Liver (tissue), 9 donors: Measurements from ENCODE around the gene MTPN. TPM values are rescaled to one million over a fixed set of nuclear protein-coding genes. Genes with fewer than 3 reads are reported as not detected.

Source experiments
- DNase-seq: peaks from one replicate; pipeline ENCODE4 v3.0.0-alpha.2; 2017; ENCODE audit warnings: low spot score
- H3K27ac ChIP-seq, 2 donors: one replicate each; pipeline ENCODE4 v1.7.0; 2013; ENCODE audit warnings: inconsistent platforms in 2 of 2, low read length in 2 of 2, control low read depth in 1 of 2, low read depth in 1 of 2, mild to moderate bottlenecking in 1 of 2
- H3K27me3 ChIP-seq, 4 donors: one replicate each; pipeline versions ENCODE4 v1.6.1 to v1.7.0; 2013; ENCODE audit warnings: low read length in 3 of 4, inconsistent platforms in 1 of 4, mild to moderate bottlenecking in 1 of 4, moderate library complexity in 1 of 4; ENCODE audit not compliant: control insufficient read depth in 4 of 4, insufficient read depth in 4 of 4
- H3K36me3 ChIP-seq, 4 donors: one replicate each; pipeline versions ENCODE4 v1.6.1 to v1.7.0; 2013; ENCODE audit warnings: low read length in 3 of 4, mild to moderate bottlenecking in 3 of 4, low read depth in 1 of 4, moderate library complexity in 1 of 4; ENCODE audit not compliant: control insufficient read depth in 4 of 4, insufficient read depth in 3 of 4
- H3K4me1 ChIP-seq, 4 donors: one replicate each; pipeline versions ENCODE4 v1.6.1 to v1.7.0; 2013; ENCODE audit warnings: low read length in 3 of 4, mild to moderate bottlenecking in 3 of 4, moderate library complexity in 1 of 4; ENCODE audit not compliant: control insufficient read depth in 4 of 4, insufficient read depth in 4 of 4
- H3K4me3 ChIP-seq, 3 donors: one replicate each; pipeline versions ENCODE4 v1.6.1 to v1.7.0; 2013; ENCODE audit warnings: low read length in 3 of 3, control low read depth in 1 of 3, low read depth in 1 of 3, mild to moderate bottlenecking in 1 of 3
- H3K9ac ChIP-seq, 2 donors: one replicate each; pipeline ENCODE4 v1.7.0; 2013; ENCODE audit warnings: low read length in 2 of 2, mild to moderate bottlenecking in 2 of 2, moderate library complexity in 2 of 2, control low read depth in 1 of 2, low read depth in 1 of 2
- H3K9me3 ChIP-seq, 4 donors: one replicate each; pipeline versions ENCODE4 v1.6.1 to v1.7.0; 2013; ENCODE audit warnings: low read length in 3 of 4; ENCODE audit not compliant: control insufficient read depth in 4 of 4
- EGR1 ChIP-seq, 2 donors: IDR thresholded peaks; 2 replicates each; pipeline ENCODE4 v1.6.1; 2016 to 2018; ENCODE audit warnings: antibody characterized with exemption in 2 of 2, low read depth in 2 of 2
- FOXA1 ChIP-seq: IDR thresholded peaks from 2 replicates; pipeline ENCODE4 v1.6.1; 2016; ENCODE audit warnings: antibody characterized with exemption
- FOXA2 ChIP-seq: IDR thresholded peaks from 2 replicates; pipeline ENCODE4 v1.6.1; 2016; ENCODE audit warnings: antibody characterized with exemption
- GABPA ChIP-seq, 2 donors: IDR thresholded peaks in 1 of 2; conservative IDR thresholded peaks in 1 of 2; 2 replicates each; pipeline ENCODE4 v1.6.1; 2016; ENCODE audit warnings: antibody characterized with exemption in 2 of 2, mild to moderate bottlenecking in 1 of 2, moderate library complexity in 1 of 2
- HNF4A ChIP-seq, 2 donors: conservative IDR thresholded peaks; 2 replicates each; pipeline ENCODE4 v1.6.1; 2016; ENCODE audit warnings: antibody characterized with exemption in 2 of 2, mild to moderate bottlenecking in 2 of 2
- HNF4G ChIP-seq: IDR thresholded peaks from 2 replicates; pipeline ENCODE4 v1.6.1; 2016; ENCODE audit warnings: antibody characterized with exemption
- JUND ChIP-seq, 2 donors: IDR thresholded peaks; 2 replicates each; pipeline ENCODE4 v1.6.1; 2016; ENCODE audit warnings: antibody characterized with exemption in 2 of 2
- NR2F2 ChIP-seq: IDR thresholded peaks from 2 replicates; pipeline ENCODE4 v1.6.1; 2016; ENCODE audit warnings: antibody characterized with exemption
- RAD21 ChIP-seq, 2 donors: IDR thresholded peaks; 2 replicates each; pipeline ENCODE4 v1.6.1; 2016; ENCODE audit warnings: antibody characterized with exemption in 2 of 2, mild to moderate bottlenecking in 2 of 2
- RXRA ChIP-seq, 2 donors: IDR thresholded peaks; 2 replicates each; pipeline ENCODE4 v1.6.1; 2017 to 2018; ENCODE audit warnings: antibody characterized with exemption in 2 of 2, mild to moderate bottlenecking in 1 of 2
- SP1 ChIP-seq: IDR thresholded peaks from 2 replicates; pipeline ENCODE4 v1.6.1; 2018; ENCODE audit warnings: antibody characterized with exemption, mild to moderate bottlenecking
- TAF1 ChIP-seq: conservative IDR thresholded peaks from 2 replicates; pipeline ENCODE4 v1.6.1; 2016; ENCODE audit warnings: antibody characterized with exemption, mild to moderate bottlenecking
- YY1 ChIP-seq: IDR thresholded peaks from 2 replicates; pipeline ENCODE4 v1.6.1; 2016; ENCODE audit warnings: antibody characterized with exemption, mild to moderate bottlenecking
- WGBS: extraction: QIAGEN DNeasy Blood & Tissue Kit; methylation state at CpG from one replicate; pipeline ENCODE4 v1.1.7; 2013; 5-methylcytosine and 5-hydroxymethylcytosine counted together
- polyA plus RNA-seq, 2 donors: library from polyadenylated mRNA; stranded (reverse) in 1 of 2; unstranded in 1 of 2; fragments of 200-250 nt in 1 of 2; fragments of >200 nt in 1 of 2; fragmentation: Nextera tagmentation in 1 of 2; extraction: Ambion mirVana in 1 of 2; gene quantifications; one replicate each; pipeline versions ENCODE4 v1.2.1 to v1.2.3, GENCODE V29; 2013 to 2015
- total RNA-seq, 2 donors: library from RNA; depleted of rRNA; stranded (reverse); fragments of >200 nt; gene quantifications; one replicate each; pipeline ENCODE4 v1.2.3, GENCODE V29; 2014
- TF ChIP-seq, protein P1 (sequence below): IDR thresholded peaks from 2 replicates; pipeline ENCODE4 v1.6.1; 2016; ENCODE audit warnings: antibody characterized with exemption
- TF ChIP-seq, protein P2 (sequence below): IDR thresholded peaks from 2 replicates; pipeline ENCODE4 v1.6.1; 2016; ENCODE audit warnings: antibody characterized with exemption, mild to moderate bottlenecking
- TF ChIP-seq, protein P3 (sequence below): IDR thresholded peaks from 2 replicates; pipeline ENCODE4 v1.6.1; 2016; ENCODE audit warnings: antibody characterized with exemption
- TF ChIP-seq, protein P4 (sequence below): IDR thresholded peaks from 2 replicates; pipeline ENCODE4 v1.6.1; 2016; ENCODE audit warnings: antibody characterized with exemption
- TF ChIP-seq, protein P5 (sequence below): fragments of 150-350 bp; IDR thresholded peaks from 2 replicates; pipeline ENCODE4 v1.5.1; 2017; ENCODE audit warnings: improper control_type of control experiment, low read depth, low read length; ENCODE audit not compliant: missing input control
- donor health status: healthy.
- donor health status: healthy.
- donor health status: healthy.
- donor health status: healthy.
- donor health status: healthy.

Gene MTPN
- total and polyA plus RNA-seq, 4 donors: 24.8 to 88.3 (median 32.8) TPM

DNA sequence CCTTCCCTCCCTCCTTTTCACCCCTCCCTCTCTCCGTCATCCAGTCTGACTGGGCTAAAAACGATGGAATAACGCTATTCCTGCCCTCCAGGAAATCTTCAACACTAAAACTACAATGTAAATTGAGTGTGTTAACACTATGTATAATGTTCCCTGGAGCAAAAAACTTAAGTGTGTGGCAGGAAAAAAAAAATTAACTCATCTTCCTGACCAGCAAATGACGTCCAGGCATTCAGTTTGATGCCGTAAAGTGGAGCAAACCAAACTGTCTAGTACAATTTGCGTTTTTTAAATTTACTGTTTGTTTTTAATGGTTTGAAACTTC lies 545 bp upstream of the MTPN start (continued):
- TF ChIP-seq YY1: no peak
- TF ChIP-seq, protein P1, sequence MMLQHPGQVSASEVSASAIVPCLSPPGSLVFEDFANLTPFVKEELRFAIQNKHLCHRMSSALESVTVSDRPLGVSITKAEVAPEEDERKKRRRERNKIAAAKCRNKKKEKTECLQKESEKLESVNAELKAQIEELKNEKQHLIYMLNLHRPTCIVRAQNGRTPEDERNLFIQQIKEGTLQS: no peak

DNA sequence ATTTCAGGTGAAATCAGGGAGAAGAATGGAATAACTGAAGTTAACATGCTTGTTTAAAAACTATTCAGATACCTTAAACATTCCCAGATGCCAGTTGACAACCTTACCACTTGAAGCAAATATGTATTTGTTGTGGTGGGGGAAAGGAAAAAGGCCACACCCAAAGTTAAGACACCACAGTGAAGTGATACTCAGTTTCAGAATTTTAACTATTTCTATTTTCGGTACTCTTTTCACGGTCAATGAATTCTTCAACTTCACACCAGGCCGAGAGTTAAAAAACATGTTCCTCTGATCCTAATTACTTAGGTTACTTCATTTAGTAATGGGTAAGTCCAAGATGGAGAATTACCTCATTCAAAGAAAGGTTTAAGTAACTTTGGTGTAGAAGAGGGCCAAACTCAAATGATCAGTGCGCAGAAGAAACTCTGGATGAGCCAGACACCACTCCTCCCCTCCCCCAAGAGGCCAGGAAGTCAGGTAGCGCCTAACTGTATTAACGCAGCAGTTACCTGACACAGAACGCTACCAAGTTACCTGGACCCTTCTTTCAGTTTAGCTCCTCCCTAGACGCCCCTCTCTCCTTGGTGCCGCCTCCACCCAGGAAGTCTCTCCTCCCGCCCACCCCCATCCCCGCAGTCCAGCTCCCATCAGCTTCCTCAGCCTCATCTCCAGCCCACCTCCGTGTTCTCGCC lies 700 bp downstream of the MTPN start:
- TF ChIP-seq HNF4G (no peak), FOXA2 (no peak), FOXA1 (no peak), RXRA (IDR thresholded peaks at IDR 0.05) (no peak), EGR1 (IDR thresholded peaks at IDR 0.05; ENCODE audit: low read depth in 2 of 2) (no peak), TAF1 (no peak), SP1 (no peak), GABPA (IDR thresholded peaks at IDR 0.05 in 1 of 2, conservative IDR thresholded peaks at IDR 0.05 in 1 of 2) (no peak), RAD21 (IDR thresholded peaks at IDR 0.05) (no peak), YY1 (no peak), JUND (IDR thresholded peaks at IDR 0.05) (no peak), HNF4A (conservative IDR thresholded peaks at IDR 0.05) (no peak), NR2F2 (no peak)
- TF ChIP-seq, protein P1: no peak
- TF ChIP-seq, protein P2, sequence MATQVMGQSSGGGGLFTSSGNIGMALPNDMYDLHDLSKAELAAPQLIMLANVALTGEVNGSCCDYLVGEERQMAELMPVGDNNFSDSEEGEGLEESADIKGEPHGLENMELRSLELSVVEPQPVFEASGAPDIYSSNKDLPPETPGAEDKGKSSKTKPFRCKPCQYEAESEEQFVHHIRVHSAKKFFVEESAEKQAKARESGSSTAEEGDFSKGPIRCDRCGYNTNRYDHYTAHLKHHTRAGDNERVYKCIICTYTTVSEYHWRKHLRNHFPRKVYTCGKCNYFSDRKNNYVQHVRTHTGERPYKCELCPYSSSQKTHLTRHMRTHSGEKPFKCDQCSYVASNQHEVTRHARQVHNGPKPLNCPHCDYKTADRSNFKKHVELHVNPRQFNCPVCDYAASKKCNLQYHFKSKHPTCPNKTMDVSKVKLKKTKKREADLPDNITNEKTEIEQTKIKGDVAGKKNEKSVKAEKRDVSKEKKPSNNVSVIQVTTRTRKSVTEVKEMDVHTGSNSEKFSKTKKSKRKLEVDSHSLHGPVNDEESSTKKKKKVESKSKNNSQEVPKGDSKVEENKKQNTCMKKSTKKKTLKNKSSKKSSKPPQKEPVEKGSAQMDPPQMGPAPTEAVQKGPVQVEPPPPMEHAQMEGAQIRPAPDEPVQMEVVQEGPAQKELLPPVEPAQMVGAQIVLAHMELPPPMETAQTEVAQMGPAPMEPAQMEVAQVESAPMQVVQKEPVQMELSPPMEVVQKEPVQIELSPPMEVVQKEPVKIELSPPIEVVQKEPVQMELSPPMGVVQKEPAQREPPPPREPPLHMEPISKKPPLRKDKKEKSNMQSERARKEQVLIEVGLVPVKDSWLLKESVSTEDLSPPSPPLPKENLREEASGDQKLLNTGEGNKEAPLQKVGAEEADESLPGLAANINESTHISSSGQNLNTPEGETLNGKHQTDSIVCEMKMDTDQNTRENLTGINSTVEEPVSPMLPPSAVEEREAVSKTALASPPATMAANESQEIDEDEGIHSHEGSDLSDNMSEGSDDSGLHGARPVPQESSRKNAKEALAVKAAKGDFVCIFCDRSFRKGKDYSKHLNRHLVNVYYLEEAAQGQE: no peak
- TF ChIP-seq, protein P3, sequence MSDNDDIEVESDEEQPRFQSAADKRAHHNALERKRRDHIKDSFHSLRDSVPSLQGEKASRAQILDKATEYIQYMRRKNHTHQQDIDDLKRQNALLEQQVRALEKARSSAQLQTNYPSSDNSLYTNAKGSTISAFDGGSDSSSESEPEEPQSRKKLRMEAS: no peak
- TF ChIP-seq, protein P4, sequence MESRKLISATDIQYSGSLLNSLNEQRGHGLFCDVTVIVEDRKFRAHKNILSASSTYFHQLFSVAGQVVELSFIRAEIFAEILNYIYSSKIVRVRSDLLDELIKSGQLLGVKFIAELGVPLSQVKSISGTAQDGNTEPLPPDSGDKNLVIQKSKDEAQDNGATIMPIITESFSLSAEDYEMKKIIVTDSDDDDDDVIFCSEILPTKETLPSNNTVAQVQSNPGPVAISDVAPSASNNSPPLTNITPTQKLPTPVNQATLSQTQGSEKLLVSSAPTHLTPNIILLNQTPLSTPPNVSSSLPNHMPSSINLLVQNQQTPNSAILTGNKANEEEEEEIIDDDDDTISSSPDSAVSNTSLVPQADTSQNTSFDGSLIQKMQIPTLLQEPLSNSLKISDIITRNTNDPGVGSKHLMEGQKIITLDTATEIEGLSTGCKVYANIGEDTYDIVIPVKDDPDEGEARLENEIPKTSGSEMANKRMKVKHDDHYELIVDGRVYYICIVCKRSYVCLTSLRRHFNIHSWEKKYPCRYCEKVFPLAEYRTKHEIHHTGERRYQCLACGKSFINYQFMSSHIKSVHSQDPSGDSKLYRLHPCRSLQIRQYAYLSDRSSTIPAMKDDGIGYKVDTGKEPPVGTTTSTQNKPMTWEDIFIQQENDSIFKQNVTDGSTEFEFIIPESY: no peak
- TF ChIP-seq, protein P5, sequence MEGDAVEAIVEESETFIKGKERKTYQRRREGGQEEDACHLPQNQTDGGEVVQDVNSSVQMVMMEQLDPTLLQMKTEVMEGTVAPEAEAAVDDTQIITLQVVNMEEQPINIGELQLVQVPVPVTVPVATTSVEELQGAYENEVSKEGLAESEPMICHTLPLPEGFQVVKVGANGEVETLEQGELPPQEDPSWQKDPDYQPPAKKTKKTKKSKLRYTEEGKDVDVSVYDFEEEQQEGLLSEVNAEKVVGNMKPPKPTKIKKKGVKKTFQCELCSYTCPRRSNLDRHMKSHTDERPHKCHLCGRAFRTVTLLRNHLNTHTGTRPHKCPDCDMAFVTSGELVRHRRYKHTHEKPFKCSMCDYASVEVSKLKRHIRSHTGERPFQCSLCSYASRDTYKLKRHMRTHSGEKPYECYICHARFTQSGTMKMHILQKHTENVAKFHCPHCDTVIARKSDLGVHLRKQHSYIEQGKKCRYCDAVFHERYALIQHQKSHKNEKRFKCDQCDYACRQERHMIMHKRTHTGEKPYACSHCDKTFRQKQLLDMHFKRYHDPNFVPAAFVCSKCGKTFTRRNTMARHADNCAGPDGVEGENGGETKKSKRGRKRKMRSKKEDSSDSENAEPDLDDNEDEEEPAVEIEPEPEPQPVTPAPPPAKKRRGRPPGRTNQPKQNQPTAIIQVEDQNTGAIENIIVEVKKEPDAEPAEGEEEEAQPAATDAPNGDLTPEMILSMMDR: no peak
- Histone ChIP-seq H3K9ac (peak overlapping the region; percentile 67 to 91), H3K27me3 (no peaks in the 10 kb centered on the region), H3K9me3 (no peaks in the 10 kb centered on the region), H3K4me1 (peaks cover 7 to 16% (median 13%) of the 10 kb centered on the region in 4 donors), H3K36me3 (no peaks in the 10 kb centered on the region), H3K27ac (peak overlapping the region; percentile 71 to 75), H3K4me3 (peak overlapping the region; percentile 66 to 99 (median 93))
- 9% methylated on average over 13 of the region's 13 CpGs for WGBS
- DNase-seq: no peak
